ENCODE results near the gene OLFM2.
"Not testable (repeated sequence)": the region's sequence is repeated elsewhere in the genome, so short reads cannot be mapped to it uniquely, and the experiment has no call there.

OLFM2 gene

DNA sequence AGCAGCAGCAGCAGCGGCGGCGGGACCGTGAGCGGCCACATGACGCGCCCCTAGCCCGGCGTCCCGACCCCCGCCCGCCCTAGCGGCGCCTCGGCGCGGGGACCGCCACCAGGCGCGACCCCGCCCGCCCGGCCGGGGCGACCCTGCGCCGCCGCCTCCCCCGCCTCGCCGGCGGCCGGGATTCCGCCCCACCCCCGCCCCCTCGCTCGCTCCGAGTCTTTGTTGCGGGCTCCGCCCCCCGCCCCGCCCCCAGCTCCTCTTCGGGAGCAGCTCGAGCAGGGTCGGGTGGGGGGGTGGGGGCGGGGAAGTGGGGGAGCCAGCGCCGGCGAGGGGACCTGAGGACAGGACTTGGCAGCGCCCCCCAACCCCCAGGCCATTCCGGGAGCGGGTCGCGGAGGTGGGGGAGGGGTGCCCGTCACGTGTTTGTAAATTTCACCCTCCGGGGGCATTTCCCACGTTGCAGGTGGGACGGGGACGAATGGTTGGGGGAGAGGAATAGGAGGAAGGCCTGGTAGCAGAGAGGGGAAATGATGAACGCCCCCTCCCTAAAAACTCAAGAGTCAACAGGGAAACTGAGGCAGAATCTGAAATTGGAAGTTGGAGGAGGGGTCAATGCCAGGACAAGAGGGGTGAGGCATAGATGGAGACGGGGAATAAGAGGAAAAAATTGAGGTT, at the start of gene OLFM2:
TSS of gene OLFM2 (minus strand) at position 190 of the 675 bp plus-strand sequence. CDS start at position 41, 149 bp downstream.
- no peak for DNase-seq (ENCODE audit: low read depth in 1 of 2, low spot score in 1 of 2)

DNA sequence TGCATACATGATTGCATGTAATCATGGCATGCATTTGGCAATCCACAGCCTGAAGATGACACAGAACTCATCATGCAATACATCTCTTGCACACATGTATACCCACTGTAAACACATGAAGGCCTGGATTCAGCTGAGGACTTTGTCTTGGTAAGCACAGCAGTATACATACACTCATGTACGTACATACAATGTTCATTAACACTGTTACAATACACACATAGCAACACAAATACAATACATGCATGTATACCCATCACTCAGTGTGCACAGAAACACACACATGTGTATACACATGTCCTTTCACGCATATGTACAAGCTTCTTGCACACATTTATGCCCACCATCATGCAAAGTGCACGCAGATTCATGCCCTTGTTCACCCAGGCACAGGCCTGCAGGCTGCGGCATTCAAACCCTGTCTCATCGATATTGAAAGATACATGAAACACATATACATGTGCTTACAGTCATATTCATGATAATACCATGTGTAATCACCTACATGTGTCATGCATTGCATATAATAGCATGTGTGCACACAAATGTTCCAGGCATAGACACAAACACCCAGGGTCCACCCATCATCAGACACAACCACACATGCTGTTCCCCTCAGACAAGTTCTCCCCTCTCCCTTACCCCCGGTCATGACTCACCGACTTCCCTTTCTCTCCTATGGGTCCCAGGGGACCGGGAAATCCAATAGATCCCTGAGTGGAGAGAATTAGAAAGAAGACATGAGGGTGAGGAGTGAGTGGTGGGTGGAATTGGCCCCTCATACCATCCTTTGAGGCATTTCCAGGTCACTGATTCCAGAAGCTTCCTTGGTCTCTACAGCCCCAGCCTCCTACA, 45.3 kb upstream of the OLFM2 start:
- DNase-seq (ENCODE audit: low read depth in 1 of 2, low spot score in 1 of 2), result no peak

DNA sequence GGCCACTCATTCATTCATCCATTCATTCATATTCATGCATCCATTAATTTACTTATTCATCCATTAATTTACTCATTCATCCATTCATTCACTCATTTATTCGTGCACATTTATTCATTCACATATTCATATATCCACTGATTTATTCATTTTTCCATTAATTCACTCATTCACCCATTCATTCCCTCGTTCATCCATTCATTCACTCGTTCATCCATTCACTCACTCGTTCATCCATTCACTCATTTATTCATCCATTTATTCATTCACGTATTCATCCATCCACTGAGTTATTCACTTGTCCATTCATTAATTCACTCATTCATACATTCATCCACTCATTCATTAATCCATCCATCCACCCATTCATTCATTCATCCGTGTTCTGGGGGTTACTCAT, 35.8 kb upstream of the OLFM2 start:
- no peak for DNase-seq (ENCODE audit: low read depth in 1 of 2, low spot score in 1 of 2)

DNA sequence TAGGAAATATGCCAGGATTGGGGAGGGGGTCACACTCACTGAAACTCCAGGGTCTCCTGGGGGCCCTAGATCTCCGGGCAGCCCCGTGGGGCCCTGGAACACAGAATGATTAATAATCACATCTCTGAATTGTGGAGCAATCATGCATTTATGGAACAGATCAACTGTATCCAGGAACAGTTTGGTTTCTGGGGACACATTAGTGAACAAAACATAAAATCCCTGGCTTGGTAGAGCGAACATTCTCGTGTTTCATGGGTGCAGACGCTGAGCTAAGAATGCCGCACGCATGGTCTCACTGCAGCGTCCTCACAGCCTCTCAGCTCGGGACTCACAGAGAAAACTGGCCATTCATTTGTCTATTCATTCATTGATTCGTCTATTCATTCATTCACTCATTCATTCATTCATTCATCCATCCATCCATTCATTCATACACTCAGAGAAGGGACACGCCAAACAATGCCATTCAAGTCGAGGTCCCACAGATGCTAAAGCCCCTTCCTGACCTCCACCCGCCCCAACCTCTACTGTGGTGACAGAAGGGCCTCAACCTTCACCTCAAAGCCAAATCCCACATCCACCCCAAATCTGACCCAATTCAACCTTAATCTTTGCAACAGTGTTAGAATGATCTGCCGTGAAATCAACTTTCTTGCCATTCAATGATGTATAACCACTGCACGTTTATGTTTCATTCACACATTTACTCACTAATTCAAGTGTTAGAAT, 35.0 kb upstream of the OLFM2 start:
- no peak for DNase-seq (ENCODE audit: low read depth in 1 of 2, low spot score in 1 of 2)

DNA sequence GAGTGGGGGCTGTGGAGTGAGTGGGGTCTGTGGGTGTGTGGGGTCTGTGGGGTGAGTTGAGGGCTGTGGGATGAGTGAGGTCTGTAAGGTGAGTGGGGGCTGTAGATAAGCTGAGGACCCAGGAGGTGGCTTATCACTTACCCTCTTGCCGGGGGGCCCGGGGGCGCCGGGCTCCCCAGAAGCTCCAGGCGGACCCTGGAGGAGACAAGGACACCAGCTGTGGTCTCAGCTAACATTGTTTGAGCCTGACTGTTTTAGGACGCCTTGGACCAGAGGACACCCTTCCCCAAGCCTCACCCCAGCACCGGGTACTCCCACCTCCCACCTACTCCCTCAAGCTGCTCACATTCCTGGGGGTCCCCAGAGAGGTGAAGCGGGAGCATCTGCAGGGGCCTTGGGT, 34.2 kb upstream of the OLFM2 start:
- no peak for DNase-seq (ENCODE audit: low read depth in 1 of 2, low spot score in 1 of 2)

DNA sequence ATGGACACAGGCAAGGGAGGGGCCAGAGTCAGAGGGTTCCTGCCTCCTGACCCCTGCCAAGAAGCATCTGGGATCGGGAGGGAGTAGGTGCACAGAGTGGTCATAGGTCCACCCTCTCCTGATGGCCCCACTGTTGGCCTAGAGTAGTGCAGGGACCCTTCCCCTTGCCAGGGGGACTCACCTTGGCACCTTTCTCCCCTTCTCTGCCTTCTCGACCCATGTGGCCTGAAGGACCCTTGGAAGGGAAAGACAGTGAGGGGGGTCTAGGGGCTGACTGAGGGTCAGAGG, 33.3 kb upstream of the OLFM2 start:
- DNase-seq (ENCODE audit: low read depth in 1 of 2, low spot score in 1 of 2), result no peak

DNA sequence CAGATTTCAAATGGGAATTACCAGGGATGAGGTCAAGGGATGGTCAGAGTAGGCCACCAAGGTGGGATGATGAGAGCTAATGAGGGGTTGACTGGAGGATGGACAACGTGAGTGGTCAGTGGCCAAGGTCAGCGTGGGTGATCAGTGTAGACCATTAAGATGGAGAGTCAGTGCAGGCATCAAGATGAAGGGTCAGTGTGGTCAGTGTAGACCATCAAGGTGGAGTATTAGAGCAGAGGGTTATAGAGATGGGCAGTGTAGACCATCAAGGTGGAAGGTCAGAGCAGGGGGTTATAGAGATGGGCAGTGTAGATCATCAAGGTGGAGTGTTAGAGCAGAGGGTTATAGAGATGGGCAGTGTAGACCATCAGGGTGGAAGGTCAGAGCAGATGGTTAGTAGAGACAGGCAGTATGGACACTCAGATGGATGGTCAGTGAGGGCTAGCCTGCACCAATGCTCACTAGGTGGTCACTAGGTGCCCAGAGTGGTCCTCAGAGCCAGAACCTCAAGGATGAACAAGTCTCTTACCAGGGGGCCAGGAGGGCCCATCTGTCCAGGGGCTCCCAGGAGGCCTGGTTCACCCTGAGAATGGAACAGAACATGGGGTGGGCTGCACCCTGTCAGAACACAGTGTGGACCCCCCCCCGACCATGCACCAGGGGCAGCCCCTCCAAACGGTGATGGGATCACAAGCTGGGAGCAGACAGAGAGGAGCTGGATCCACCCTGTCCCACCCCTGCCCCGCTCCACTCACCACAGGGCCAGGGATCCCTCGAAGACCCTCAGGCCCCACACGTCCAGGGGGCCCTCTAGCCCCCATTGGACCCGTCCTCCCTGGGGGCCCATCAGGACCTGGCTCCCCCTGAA, 32.7 kb upstream of the OLFM2 start:
- DNase-seq (ENCODE audit: low read depth in 1 of 2, low spot score in 1 of 2), result no peak

DNA sequence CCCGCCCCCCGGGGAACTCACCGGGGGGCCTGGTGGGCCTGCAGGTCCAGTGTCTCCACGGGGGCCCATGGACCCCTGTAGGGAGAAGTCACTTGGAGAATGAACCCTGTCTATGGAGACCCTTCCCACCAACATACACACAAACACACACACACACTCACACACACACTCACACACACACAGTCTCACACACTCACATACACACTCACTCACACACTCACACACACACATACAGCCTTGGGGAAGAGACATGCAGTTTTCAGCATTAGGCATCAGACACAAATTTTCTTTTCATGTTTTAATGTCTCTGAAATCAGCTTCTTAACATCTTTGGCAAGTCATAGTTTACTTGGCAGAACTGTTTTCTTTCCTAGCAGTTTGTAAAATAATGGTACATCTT, 31.0 kb upstream of the OLFM2 start:
- DNase-seq (ENCODE audit: low read depth in 1 of 2, low spot score in 1 of 2), result no peak

DNA sequence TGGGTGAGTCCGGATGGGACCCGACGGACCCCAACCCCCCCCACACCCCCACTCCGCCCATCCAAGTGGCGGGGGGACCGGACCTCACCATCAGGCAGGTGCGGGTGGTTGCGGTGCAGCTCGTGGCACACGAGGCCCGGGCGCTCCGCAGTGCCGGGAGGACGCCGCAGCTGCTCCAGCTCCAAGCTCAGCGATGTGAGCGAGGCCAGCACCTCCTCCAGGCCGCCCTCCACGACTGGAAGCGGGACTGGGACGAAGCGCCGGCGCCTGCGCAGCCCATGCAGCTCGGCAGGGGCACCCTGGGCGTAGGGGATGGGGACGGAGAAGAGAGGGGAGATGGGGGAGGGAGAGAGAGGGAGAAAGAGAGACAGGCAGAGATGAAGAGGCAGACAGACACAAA, 30.1 kb upstream of the OLFM2 start:
- no peak for DNase-seq (ENCODE audit: low read depth in 1 of 2, low spot score in 1 of 2)

DNA sequence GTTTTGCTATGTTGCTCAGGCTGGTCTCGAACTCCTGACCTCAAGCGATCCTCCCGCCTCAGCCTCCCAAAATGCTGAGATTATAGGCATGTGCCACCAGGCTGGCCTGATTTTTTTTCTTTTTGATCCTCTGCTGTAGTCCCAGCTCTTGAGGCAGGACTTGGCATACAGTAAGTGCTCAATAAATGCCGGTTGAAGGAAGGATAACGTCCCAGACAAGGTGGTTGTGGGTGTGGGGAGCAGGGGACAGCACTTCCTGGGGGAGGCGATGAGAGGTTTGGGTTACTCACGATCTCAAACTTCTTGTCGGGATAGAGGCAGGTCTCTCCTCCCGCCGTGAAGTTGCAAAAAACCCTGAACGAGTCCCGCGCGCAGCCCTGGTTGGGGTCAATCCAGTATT, 29.7 kb upstream of the OLFM2 start:
- DNase-seq (ENCODE audit: low read depth in 1 of 2, low spot score in 1 of 2), result no peak

DNA sequence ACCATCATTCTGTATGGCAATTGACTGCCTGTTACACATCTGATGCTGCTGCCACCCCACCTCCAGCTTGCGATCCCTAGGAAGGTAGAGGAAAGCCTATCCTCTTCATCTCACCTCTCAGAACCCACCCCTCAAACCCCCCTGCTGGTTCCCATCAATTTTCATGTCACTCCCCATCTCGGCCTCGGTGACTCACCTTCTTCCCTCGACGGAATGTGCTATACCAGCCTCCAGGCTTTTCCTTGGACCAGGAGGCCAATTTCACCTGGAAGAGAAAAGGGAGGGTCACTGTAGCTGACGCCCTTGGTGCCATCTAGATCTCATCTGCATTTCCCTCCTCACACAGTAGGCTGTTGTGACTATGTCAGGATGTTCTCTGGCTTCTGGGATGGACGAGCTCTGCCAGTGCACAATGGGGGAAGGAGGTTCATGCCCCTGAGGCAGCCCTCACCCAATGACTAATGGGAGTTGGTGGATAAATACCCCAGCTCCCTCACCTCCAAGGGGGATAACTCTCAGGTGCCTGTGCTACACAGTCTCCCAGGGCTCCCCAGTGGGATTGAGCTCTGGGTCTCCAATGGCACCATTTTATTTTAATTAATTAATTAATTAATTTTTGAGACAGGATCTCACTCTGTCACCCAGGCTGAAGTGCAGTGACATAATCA, 26.4 kb upstream of the OLFM2 start:
- no peak for DNase-seq (ENCODE audit: low read depth in 1 of 2, low spot score in 1 of 2)

DNA sequence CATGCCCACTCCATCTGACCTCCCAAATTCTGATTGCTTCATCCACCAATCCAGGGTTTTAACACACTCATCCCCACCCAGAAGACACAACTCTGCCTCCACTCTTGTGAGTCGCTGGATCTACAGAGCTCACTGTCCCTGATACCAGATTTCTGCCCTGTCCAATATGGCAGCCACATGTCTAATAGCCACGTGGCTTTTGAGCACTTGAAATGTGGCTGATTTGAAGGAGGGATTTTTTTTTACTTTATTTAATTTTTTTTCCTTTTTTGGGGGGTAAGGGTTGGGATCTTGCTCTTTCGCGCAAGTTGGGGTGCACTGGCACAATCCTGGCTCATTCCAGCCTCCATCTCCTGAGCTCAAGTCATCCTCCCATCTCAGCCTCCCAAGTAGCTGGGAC, 24.8 kb upstream of the OLFM2 start:
- DNase-seq (ENCODE audit: low read depth in 1 of 2, low spot score in 1 of 2), result no peak

DNA sequence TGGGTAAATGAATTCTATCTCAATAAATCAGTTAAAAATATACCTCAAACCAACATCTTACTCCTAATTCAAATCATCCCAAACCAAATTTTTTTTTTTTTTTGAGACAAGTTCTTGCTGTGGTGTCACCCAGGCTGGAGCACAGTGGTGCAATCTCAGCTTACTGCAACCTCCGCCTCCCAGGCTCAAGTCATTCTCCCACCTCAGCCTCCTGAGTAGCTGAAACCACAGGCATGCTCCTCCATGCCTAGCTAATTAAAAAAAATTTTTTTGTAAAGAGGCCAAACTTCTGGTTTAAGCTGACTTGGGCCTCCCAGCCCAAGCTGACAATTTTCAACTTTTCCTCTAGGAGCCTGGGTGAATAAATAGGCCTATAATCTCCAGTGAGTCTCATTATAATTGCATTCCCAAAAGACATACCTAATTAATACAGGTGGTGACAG, 22.1 kb upstream of the OLFM2 start:
- DNase-seq (ENCODE audit: low read depth in 1 of 2, low spot score in 1 of 2), result no peak

DNA sequence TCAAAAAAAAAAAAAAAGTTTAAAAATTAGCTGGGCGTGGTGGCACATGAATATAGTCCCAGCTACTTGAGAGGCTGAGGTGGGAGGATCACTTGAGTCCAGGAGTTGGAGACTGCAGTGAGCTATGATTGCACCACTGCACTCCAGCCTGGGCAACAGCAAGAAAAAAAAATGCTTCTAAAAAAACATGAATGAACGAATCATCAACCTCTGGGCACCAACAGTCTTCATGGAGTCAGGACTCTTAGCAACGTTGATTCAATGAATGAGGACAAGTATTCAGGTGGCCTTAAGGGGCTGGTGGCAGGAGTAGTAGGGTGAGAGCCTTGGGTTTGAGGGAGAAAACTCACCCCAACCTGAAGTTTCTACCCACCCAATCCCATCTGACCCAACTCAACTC, 20.6 kb upstream of the OLFM2 start:
- DNase-seq (ENCODE audit: low read depth in 1 of 2, low spot score in 1 of 2), result no peak

DNA sequence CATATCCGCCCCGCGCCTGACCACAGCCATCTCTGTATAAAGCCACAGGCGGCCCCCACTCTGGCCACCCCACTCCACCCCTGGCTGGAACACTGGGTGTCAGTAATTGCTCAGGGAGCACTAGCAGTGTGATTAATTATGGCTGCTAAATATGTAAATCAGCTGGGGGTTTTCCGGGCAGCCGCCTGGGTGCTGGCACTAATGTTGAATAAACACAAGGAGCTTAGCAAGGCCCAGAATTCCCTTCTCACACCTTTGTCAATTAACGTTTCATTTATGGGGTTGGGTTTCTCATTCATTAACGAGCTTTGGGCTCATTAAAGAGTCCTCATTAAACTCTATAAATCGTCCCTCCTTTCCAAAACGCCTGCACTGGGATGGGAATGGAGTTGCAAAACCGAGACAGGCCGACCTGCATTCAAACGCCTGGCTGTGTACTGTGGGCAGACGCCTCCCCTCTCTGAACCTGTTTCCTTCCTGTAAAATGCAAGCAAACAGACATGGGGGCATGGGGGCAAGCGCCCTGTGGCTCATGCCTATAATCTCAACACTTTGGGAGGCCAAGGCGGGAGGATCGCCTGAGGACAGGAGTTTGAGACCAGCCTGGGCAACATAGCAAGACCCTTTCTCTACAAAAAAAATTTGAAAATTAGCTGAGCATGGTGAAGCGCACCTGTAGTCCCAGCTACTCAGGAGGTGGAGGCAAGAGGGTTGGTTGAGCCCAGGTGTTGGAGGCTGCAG, 17.7 kb upstream of the OLFM2 start:
- no peak for DNase-seq (ENCODE audit: low read depth in 1 of 2, low spot score in 1 of 2)

DNA sequence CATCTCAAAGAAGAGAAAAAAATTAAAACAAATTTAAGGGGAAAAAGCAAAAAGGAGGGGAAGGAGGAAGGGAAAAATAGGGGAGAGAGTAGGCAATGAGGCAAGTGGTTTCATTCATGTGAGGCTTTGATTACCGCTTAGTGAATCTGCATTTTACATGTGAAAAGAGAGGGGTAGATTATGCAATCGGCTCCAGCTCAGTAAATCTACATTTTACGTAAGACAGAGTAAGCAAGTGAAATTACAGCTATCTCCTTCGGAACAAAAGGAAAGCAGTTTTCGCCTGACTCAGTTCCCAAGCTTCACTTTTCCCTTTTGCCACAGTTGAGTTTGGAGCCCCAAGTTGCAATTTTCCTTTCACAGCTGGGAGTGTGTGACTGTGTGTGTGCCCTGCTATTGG, 16.0 kb upstream of the OLFM2 start:
- no peak for DNase-seq (ENCODE audit: low read depth in 1 of 2, low spot score in 1 of 2)

DNA sequence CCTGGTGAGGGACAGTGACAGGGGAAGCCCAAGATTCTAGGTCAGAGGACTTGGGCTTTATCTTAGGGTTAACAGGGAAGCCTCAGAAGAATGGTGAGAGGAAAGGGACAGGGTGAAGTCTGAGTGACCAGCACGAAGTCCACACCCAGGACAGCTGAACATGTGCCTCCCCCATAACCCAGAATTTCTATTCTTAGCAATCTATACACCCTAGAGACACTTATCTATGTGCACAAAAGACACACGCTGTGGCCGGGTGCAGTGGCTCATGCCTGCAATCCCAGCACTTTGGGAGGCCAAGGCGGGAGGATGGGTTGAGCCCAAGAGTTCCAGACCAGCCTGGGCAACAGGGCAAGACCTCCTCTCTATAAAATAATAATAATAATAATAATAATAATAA, 11.1 kb upstream of the OLFM2 start:
- no peak for DNase-seq (ENCODE audit: low read depth in 1 of 2, low spot score in 1 of 2)

DNA sequence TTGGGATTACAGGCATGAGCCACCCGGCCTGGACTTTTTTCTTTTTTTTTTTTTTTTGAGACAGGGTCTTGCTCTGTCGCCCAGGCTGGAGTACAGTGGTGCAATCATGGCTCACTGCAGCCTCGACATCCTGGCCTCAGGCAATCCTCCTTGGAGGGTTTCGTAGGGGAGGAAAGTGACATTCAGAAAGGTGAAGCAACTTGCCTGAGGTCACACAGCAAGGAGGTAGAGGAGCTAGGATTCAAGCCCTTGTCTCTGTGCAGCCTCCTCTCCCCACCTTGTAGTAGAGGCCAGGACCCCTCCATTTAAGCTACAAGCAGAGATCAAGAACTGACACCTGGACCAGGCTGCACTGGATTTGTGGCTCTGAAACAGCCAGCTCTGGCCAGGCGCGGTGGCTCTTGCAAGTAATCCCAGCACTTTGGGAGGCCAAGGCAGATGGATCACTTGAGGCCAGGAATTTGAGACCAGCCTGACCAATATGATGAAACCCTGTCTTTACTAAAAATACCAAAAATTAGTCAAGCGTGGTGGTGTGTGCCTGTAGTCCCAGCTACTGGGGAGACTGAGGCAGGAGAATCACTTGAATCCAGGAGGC, 10.3 kb upstream of the OLFM2 start:
- not testable (repeated sequence) for DNase-seq (ENCODE audit: low read depth in 1 of 2, low spot score in 1 of 2)

DNA sequence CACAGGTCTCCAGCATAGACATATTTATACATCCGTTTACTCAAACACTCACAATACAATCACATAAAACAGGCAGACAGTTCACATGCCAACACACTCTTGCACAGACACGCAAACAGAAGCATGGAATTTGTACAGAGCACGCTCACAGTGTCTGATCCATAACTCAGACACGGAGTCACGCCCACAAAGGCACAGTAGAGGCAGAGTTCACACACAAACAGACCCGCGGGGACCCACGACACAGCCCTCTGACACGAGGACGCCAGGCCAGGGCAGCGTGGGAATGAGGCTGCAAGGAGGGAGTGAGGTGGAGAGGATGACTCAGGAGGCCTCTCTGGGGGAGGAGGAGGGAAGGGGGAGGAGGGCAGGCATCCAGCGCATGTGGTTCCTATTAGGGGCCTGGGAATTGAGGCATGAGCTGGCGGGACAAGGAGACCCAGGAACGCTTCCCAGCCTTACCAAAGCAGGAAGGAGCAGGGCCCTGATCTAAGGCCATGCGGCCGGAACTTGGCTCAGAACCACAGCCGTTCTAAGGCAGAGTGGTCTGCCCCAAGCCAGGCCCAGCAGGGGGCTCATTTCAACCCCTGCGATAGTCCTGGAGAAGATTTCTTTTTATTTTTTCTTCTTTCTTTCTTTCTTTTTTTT, 9.1 kb upstream of the OLFM2 start:
- no peak for DNase-seq (ENCODE audit: low read depth in 1 of 2, low spot score in 1 of 2)
